Ishikawa (cell line): ENCODE data around the gene ING5.

Experiments used
- CEBPB ChIP-seq: IDR thresholded peaks from 2 replicates; pipeline ENCODE4 v1.6.1; 2012
- CREB1 ChIP-seq: IDR thresholded peaks from 2 replicates; pipeline ENCODE4 v1.6.1; 2012; ENCODE audit warnings: low read depth
- EGR1 ChIP-seq: IDR thresholded peaks from 2 replicates; pipeline ENCODE4 v1.6.1; 2012
- EP300 ChIP-seq: IDR thresholded peaks from 2 replicates; pipeline ENCODE4 v1.6.1; 2012; ENCODE audit warnings: borderline replicate concordance
- FOXM1 ChIP-seq: IDR thresholded peaks from 2 replicates; pipeline ENCODE4 v1.6.1; 2012; ENCODE audit warnings: low read depth, borderline replicate concordance
- NFIC ChIP-seq: IDR thresholded peaks from 2 replicates; pipeline ENCODE4 v1.6.1; 2012
- RAD21 ChIP-seq: IDR thresholded peaks from 2 replicates; pipeline ENCODE4 v1.6.1; 2012; ENCODE audit warnings: low read depth
- REST ChIP-seq: IDR thresholded peaks from 2 replicates; pipeline ENCODE4 v1.6.1; 2012; ENCODE audit warnings: low read depth, mild to moderate bottlenecking
- TAF1 ChIP-seq: IDR thresholded peaks from 2 replicates; pipeline ENCODE4 v1.6.1; 2012; ENCODE audit warnings: low read depth, mild to moderate bottlenecking
- TCF12 ChIP-seq: IDR thresholded peaks from 2 replicates; pipeline ENCODE4 v1.6.1; 2012; ENCODE audit warnings: low read depth
- TEAD4 ChIP-seq: IDR thresholded peaks from 2 replicates; pipeline ENCODE4 v1.6.1; 2012
- YY1 ChIP-seq: IDR thresholded peaks from 2 replicates; pipeline ENCODE4 v1.6.1; 2012; ENCODE audit warnings: low read depth
- ZBTB7A ChIP-seq: IDR thresholded peaks from 2 replicates; pipeline ENCODE4 v1.6.1; 2012; ENCODE audit warnings: low read depth
- TF ChIP-seq, protein P1 (sequence below): IDR thresholded peaks from 2 replicates; pipeline ENCODE4 v1.6.1; 2012
- TF ChIP-seq, protein P2 (sequence below): IDR thresholded peaks from 2 replicates; pipeline ENCODE4 v1.6.1; 2012

The ING5 gene

GRCh38 chr2:241659150-241659739 lies 42.6 kb upstream of the ING5 start:
- TF ChIP-seq EP300 (no peak), CEBPB (no peak), RAD21 (peak; percentile 57)
- TF ChIP-seq, protein P1, sequence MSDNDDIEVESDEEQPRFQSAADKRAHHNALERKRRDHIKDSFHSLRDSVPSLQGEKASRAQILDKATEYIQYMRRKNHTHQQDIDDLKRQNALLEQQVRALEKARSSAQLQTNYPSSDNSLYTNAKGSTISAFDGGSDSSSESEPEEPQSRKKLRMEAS, result no peak

DNA sequence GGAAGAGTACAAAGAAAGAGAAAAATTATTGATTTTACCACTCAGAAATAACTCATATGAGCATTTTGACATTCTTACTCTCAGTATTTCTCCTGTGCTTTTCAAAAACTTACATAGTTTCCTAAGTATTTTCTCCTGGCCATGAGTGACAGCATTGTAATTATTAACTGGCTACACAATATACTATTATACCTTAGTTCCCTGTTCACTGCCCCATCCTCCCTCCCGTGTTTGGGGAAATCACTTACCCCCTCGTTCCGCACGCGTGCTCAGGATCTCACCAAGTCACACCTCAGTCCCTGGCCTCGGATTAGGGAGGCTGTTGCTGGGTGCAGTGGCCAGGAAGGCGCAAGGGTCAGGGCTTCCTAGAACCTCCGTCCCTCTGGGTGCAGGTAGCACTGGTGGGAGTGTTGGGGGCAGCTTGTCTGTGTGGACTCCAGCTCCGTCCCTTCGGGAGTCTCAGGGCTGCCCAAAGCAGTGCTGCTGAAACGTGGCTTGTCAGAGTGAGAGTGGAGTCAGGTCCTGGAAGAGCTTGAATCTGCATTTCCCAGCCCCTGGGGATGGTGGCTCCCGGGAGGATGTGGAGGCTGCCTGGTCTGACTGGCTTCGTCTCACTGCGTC lies 41.1 kb upstream of the ING5 start:
- TF ChIP-seq YY1, result no peak
- TF ChIP-seq, protein P1, result no peak
- TF ChIP-seq EP300, result no peak
- TF ChIP-seq CREB1, result no peak
- no peak for TF ChIP-seq ZBTB7A
- TF ChIP-seq FOXM1, result no peak
- TF ChIP-seq RAD21, result no peak
- TF ChIP-seq TAF1, result no peak
- TF ChIP-seq TEAD4, result no peak
- no peak for TF ChIP-seq NFIC
- TF ChIP-seq, protein P2, sequence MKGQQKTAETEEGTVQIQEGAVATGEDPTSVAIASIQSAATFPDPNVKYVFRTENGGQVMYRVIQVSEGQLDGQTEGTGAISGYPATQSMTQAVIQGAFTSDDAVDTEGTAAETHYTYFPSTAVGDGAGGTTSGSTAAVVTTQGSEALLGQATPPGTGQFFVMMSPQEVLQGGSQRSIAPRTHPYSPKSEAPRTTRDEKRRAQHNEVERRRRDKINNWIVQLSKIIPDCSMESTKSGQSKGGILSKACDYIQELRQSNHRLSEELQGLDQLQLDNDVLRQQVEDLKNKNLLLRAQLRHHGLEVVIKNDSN, result no peak
- no peak for TF ChIP-seq TCF12
- no peak for TF ChIP-seq REST
- TF ChIP-seq EGR1, result no peak
- TF ChIP-seq CEBPB, result no peak

DNA sequence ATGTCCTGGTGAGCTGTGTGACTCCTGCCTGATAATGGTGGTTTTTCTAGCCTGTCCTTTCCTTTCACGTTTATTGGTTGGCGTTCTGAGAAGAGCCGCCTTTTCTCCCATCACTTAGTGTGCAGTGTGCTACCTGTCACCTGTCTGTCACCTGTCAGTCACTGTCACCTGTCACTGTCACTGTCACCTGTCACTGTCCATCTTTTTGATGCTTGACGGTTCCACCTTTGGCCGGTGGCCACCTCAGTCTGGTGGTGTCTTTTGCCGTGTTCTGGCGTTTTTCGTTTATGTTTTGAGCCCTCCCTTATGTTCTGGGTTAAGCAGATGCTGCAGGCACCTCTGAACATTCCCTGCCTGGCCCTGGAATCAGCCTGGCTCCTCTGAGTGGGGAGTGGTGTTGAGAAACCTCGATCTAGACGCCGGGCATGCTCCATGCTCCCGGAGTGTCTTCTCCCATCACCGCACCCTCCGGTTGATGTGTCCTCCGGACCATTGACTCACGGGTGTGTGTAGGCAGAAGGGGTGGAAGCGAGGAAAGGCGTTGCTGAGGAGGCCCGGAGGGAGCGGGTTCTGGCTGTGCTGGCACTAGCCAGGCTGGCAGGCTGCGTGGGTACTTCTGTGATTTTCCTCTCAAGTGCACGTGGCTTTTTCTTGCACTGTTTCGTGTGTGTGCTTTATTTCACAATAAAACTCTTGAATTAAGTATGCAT lies 36.0 kb upstream of the ING5 start:
- TF ChIP-seq TAF1, result no peak
- no peak for TF ChIP-seq NFIC
- no peak for TF ChIP-seq EGR1
- no peak for TF ChIP-seq CEBPB
- no peak for TF ChIP-seq EP300
- TF ChIP-seq, protein P1, result no peak
- TF ChIP-seq TEAD4, result no peak
- TF ChIP-seq YY1, result no peak
- TF ChIP-seq TCF12, result no peak
- TF ChIP-seq REST, result no peak
- no peak for TF ChIP-seq FOXM1
- TF ChIP-seq ZBTB7A, result no peak
- no peak for TF ChIP-seq RAD21
- TF ChIP-seq CREB1, result no peak
- TF ChIP-seq, protein P2, result no peak

- TF ChIP-seq TEAD4, result no peak
- no peak for TF ChIP-seq REST
- TF ChIP-seq RAD21, result no peak
- TF ChIP-seq, protein P1, result no peak
- no peak for TF ChIP-seq CREB1
- TF ChIP-seq NFIC, result no peak
- TF ChIP-seq EGR1, result no peak
- no peak for TF ChIP-seq ZBTB7A
- no peak for TF ChIP-seq EP300
- TF ChIP-seq, protein P2, result no peak
- TF ChIP-seq FOXM1, result no peak
- no peak for TF ChIP-seq TAF1
- TF ChIP-seq CEBPB, result no peak
- no peak for TF ChIP-seq YY1
- no peak for TF ChIP-seq TCF12
Measured at GRCh38 chr2:241666627-241667400, 35.0 kb upstream of the ING5 start.
